Activated T-helper 1 cell treated with anti-CD3 and anti-CD28 coated beads, Interleukin-12 subunit alpha, Interleukin-12 subunit beta, Interleukin-2, Interleukin-4 antibody, amounts not matched to agents 30 ng/mL and 10 ng/mL and 1 ng/mL, durations not matched to agents 14 hours and 24 hours and 36 hours (primary cell): ENCODE results near the gene KRT20. TPM values are rescaled to one million over a fixed set of nuclear protein-coding genes. Genes with fewer than 3 reads are reported as not detected.

Source experiments
- DNase-seq: peaks from one replicate; pipeline ENCODE4 v3.0.0; 2021; ENCODE audit warnings: low spot score
- H3K27ac Mint-ChIP-seq: one replicate; pipeline ENCODE4 v1.8.0; 2021; ENCODE audit warnings: mild to moderate bottlenecking, mixed read lengths
- H3K27me3 Mint-ChIP-seq: one replicate; pipeline ENCODE4 v1.8.0; 2022; ENCODE audit warnings: mild to moderate bottlenecking, moderate library complexity, mixed read lengths; ENCODE audit not compliant: insufficient read depth
- H3K36me3 Mint-ChIP-seq: one replicate; pipeline ENCODE4 v1.8.0; 2021; ENCODE audit warnings: low read depth, mixed read lengths
- H3K4me1 Mint-ChIP-seq: one replicate; pipeline ENCODE4 v1.8.0; 2021; ENCODE audit warnings: low read depth, mixed read lengths
- H3K4me3 Mint-ChIP-seq: one replicate; pipeline ENCODE4 v1.8.0; 2021; ENCODE audit warnings: mild to moderate bottlenecking, moderate library complexity, mixed read lengths
- H3K9me3 Mint-ChIP-seq: one replicate; pipeline ENCODE4 v1.8.0; 2021; ENCODE audit warnings: mixed read lengths
- intact Hi-C: fragments of 100-400 bp; cut with micrococcal nuclease; formaldehyde crosslinking; loops from one replicate; pipeline ENCODE4 v1.15.1; 2024
- total RNA-seq: library from RNA; stranded (reverse); gene quantifications from 2 replicates; pipeline ENCODE4 v1.2.3, GENCODE V29; 2022

The KRT20 gene
- total RNA-seq, 1 donor from 2014 or later = not detected

GRCh38 chr17:40836020-40836419 lies 49.0 kb downstream of the KRT20 start:
- DNase-seq = no peak
- Mint-ChIP-seq H3K36me3 (no peaks in the 10 kb centered on the region), H3K4me1 (no peaks in the 10 kb centered on the region), H3K27ac (no peak overlapping the region), H3K27me3 (peaks cover 4% of the 10 kb centered on the region), H3K9me3 (no peaks in the 10 kb centered on the region), H3K4me3 (no peak overlapping the region)
- intact Hi-C loops = no loop called here

GRCh38 chr17:40833882-40834281 lies 51.2 kb downstream of the KRT20 start:
- no peak overlapping the region for H3K4me3 Mint-ChIP-seq
- intact Hi-C loops = no loop called here
- no peak overlapping the region for H3K27ac Mint-ChIP-seq
- DNase-seq = no peak
- H3K4me1 Mint-ChIP-seq = no peaks in the 10 kb centered on the region
- no peaks in the 10 kb centered on the region for H3K9me3 Mint-ChIP-seq
- peaks cover 3% of the 10 kb centered on the region for H3K27me3 Mint-ChIP-seq
- no peaks in the 10 kb centered on the region for H3K36me3 Mint-ChIP-seq

DNA sequence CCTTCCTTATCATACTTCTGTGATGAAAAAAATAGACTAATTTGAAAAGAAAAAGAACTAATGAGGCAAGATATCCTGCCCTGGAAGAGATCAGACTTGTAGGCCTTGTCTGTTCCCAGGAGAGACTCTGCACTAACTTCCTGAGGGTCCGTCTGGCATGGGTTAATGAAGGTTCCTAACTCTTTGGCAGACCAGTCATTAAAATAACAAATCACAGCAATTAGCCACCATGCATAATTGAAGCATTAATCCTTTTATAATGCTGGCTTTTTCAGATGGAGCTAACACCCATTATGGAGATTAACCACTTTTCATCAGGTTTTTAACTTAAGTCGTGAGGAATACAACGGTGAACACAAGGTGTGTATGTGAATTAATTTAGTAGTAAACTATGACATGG lies 52.2 kb downstream of the KRT20 start:
- Mint-ChIP-seq H3K4me3 (no peak overlapping the region), H3K9me3 (no peaks in the 10 kb centered on the region), H3K36me3 (no peaks in the 10 kb centered on the region), H3K27ac (no peak overlapping the region), H3K27me3 (peaks cover 4% of the 10 kb centered on the region), H3K4me1 (peaks cover 3% of the 10 kb centered on the region)
- no peak for DNase-seq
- intact Hi-C loops = no loop called here

- Mint-ChIP-seq H3K4me1 (peaks cover 8% of the 10 kb centered on the region), H3K27me3 (peaks cover 5% of the 10 kb centered on the region), H3K36me3 (no peaks in the 10 kb centered on the region), H3K9me3 (no peaks in the 10 kb centered on the region), H3K27ac (no peak overlapping the region), H3K4me3 (no peak overlapping the region)
- intact Hi-C loops = no loop called here
- DNase-seq = no peak
Measured at GRCh38 chr17:40830085-40830776, 54.8 kb downstream of the KRT20 start.

DNA sequence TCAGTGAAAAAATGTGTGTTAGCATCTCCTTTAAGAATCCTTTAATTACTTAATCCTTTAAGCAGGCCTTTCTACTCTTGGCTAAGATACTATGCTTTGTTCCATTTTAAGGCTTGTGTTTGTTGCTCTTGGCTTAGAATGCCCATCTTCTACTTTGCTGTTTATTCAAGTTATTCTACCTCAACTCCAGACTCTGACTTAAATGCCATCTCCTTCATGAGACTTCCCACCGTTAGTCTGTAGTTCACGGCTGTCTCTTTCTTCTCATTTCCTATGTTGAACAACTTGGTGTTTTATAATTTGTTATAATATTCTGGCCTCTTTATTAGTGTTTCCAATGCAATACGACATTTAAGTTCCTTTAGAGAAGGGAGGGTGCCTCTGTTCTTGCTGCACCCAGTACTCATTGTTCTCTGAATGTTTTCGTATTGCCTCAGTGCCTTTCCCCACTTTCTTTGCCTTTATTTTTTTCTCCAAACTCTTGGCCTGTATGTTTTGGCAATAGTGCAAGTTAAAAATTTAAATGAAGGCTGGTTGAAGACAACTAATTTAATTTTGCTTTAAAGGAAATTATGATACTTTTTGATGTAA lies 56.5 kb downstream of the KRT20 start:
- no peak for DNase-seq
- intact Hi-C loops = no loop called here
- H3K36me3 Mint-ChIP-seq = peaks cover 1% of the 10 kb centered on the region
- no peak overlapping the region for H3K27ac Mint-ChIP-seq
- peaks cover 5% of the 10 kb centered on the region for H3K27me3 Mint-ChIP-seq
- H3K9me3 Mint-ChIP-seq = no peaks in the 10 kb centered on the region
- H3K4me1 Mint-ChIP-seq = peaks cover 8% of the 10 kb centered on the region
- no peak overlapping the region for H3K4me3 Mint-ChIP-seq

DNA sequence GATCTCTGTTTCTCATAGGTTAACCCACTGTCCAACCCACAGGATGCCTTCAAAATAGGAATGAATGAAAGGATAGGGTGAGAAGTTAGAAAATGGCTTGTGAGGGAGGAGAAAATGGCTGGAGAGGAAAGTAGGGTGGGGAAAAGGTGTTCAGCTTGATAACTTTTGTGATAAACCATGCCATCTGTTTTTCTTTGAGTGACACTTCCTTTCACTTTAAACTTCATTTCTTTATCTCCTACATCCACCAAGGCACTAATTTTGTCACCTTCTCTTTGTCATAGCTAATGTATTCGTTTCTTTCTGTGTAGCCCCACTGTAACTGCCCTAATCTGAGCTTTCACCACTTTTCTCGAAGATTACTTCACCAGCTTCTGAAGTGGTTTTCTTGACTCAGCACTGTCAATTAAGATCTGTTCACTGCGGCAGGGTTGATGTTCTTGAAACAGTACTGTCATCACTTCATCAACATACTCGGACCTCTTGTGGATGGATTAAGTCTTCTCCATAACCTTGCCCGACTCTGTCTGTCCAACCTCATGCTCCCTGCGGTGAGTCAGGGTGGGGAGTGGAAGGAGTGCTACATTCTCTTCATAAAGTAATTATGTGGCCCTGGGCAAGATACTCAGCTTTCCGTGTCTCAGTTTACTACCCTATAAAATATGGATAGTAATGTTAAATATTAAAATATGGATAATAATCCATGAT lies 57.1 kb downstream of the KRT20 start:
- H3K4me1 Mint-ChIP-seq = peaks cover 8% of the 10 kb centered on the region
- no peak for DNase-seq
- H3K9me3 Mint-ChIP-seq = no peaks in the 10 kb centered on the region
- peaks cover 1% of the 10 kb centered on the region for H3K36me3 Mint-ChIP-seq
- H3K4me3 Mint-ChIP-seq = no peak overlapping the region
- no peak overlapping the region for H3K27ac Mint-ChIP-seq
- intact Hi-C loops = no loop called here
- peaks cover 5% of the 10 kb centered on the region for H3K27me3 Mint-ChIP-seq

Other genes with a start within 250 kb of the KRT20 start
- gene SMARCE1, start 237.4 kb downstream of the KRT20 start, total RNA-seq = 125 and 132 TPM in 2 replicates
- gene KRT222, start 220.1 kb downstream of the KRT20 start, total RNA-seq = not detected in 2 replicates
- gene KRT24, start 181.5 kb downstream of the KRT20 start, total RNA-seq = not detected in 2 replicates
- gene KRT25, start 129.9 kb downstream of the KRT20 start, total RNA-seq = not detected in 2 replicates
- gene KRT26, start 113.0 kb downstream of the KRT20 start, total RNA-seq = not detected in 2 replicates
- not detected in 2 replicates for gene KRT27, start 102.7 kb downstream of the KRT20 start, total RNA-seq
- gene KRT28, start 85.3 kb downstream of the KRT20 start, total RNA-seq = not detected in 2 replicates
- 27.2 and 28.0 TPM in 2 replicates for gene KRT10, start 62.6 kb downstream of the KRT20 start, total RNA-seq
- gene KRT12, start 18.0 kb downstream of the KRT20 start, total RNA-seq = not detected in 2 replicates
- not detected in 2 replicates for gene KRT23, start 52.4 kb upstream of the KRT20 start, total RNA-seq
- gene KRT39, start 81.7 kb upstream of the KRT20 start, total RNA-seq = not detected in 2 replicates
- not detected in 2 replicates for gene KRT40, start 99.1 kb upstream of the KRT20 start, total RNA-seq
- not detected in 2 replicates for gene KRTAP3-3, start 108.9 kb upstream of the KRT20 start, total RNA-seq
- gene KRTAP3-2, start 114.7 kb upstream of the KRT20 start, total RNA-seq = not detected in 2 replicates
- gene KRTAP3-1, start 123.9 kb upstream of the KRT20 start, total RNA-seq = not detected in 2 replicates
- gene KRTAP1-5, start 142.0 kb upstream of the KRT20 start, total RNA-seq = not detected in 2 replicates
- not detected in 2 replicates for gene KRTAP1-4, start 145.0 kb upstream of the KRT20 start, total RNA-seq
- gene KRTAP1-3, start 149.6 kb upstream of the KRT20 start, total RNA-seq = not detected in 2 replicates
- gene KRTAP1-1, start 156.2 kb upstream of the KRT20 start, total RNA-seq = not detected in 2 replicates
- not detected in 2 replicates for gene KRTAP2-1, start 162.1 kb upstream of the KRT20 start, total RNA-seq
- not detected in 2 replicates for gene KRTAP2-2, start 170.0 kb upstream of the KRT20 start, total RNA-seq
- gene KRTAP2-3, start 174.9 kb upstream of the KRT20 start, total RNA-seq = not detected in 2 replicates
- gene KRTAP2-4, start 180.6 kb upstream of the KRT20 start, total RNA-seq = not detected in 2 replicates
- not detected in 2 replicates for gene KRTAP4-7, start 198.9 kb upstream of the KRT20 start, total RNA-seq
- gene KRTAP4-8, start 212.9 kb upstream of the KRT20 start, total RNA-seq = not detected in 2 replicates
- gene KRTAP4-16, start 217.0 kb upstream of the KRT20 start, total RNA-seq = not detected in 2 replicates
- not detected in 2 replicates for gene KRTAP4-9, start 220.1 kb upstream of the KRT20 start, total RNA-seq
- not detected in 2 replicates for gene KRTAP4-11, start 233.1 kb upstream of the KRT20 start, total RNA-seq
- not detected in 2 replicates for gene KRTAP4-12, start 238.9 kb upstream of the KRT20 start, total RNA-seq